ENCODE data around the gene MRAS.
A peak's percentile ranks its signal among the peaks of the same experiment; 100 is the strongest.

MRAS gene

DNA sequence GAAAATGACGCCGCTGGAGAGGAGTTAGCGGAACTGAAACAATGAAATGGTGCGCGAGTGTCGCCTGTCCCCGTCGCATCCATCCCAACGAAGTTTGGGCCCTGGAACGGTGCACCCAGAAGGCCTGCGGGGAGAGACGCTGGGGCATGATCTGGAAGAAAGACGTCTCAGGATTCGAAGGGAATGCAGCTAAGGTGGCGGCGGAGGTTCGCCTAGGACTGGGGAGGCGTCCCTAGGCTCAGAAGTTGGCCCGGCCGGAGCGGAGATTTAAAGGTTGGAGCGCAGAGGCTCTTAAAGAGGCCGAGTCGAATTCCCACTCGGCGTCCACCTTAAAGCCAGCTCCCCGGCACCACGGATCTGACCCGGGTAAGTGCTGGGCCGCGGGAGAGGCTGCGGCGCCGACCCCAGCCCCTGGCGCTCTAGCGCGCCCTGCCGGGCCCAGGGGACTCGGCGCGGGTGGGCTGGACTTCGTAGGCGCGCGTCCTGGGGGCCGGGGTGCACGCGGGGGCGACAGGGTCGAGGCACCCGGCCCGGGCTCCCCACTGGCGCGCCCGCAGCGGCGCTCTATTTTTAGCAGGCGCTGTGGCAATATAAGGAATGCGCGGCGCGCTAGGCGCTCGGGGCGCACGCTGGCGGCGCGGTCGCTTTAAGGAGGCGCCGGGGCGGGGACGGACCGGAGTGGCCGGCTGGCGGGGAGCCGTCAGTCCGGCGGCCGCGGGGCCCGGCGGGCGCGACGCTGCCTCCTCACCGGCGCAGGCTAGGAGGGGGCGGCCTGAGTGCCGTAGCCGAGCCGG, at the start of gene MRAS:
TSS of gene MRAS (plus strand) at position 620 of the 794 bp plus-strand sequence. CDS start 24,305 bp downstream, outside the sequence.
- DNase-seq (ENCODE audit: low read depth, low spot score), result peak; percentile 93

DNA sequence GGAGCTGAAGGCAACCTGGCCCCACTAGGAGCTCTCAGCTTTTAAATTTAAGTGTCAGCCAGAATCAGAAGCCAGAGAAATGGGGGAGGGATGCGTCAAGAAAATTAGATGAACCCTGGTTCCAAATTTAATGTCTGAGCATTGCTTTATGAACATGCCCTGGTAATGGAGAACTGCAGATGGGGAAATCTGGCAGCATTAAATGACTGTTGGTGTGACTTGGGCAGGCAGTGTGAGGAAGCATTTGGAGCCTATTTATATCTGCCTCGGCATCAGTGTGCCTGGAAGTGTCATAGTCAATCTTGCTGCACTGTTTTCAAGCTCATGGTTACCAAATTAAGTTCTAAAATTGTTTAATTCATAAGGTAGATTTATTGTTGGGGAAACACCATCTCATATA, 47.7 kb upstream of the MRAS start:
- no peak for DNase-seq (ENCODE audit: low read depth, low spot score)

DNA sequence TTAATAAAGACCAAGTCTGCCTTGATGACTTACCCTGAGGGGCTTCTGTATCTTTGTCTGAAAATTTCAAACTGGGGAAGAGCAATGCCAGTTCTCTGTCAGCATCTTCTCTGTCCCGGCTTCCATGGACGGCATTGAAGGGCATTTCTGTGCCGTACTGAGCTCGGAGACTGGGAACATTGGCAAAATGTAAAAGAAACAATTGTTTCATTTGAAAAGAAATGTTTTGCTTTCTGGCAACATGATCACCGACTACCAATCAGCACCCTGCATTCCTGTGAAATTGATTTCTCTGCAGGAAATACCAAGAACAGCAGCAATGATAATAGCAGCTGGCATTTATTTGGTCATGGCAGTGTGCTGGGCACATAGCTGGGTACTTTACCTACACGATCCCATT, 44.9 kb upstream of the MRAS start:
- DNase-seq (ENCODE audit: low read depth, low spot score), result no peak

DNA sequence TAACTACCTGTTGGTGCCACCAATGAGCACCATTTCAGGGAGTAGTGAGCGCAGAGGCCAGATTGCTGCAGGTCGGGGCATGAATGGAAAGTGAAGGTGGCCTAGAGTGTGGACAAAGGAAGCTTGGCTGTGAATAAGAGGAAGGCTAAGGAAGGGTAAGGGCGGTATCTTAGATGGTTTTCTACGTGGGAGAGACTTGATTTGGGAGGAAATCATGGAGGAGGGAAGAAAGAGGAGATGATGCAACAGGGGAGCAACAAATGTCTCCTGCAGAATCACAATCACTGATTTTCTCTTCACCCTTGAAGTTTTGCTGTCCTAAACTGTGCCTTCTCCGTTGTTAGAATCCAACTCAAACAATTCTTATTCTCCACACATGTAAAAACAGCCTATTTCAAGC, 40.5 kb upstream of the MRAS start:
- DNase-seq (ENCODE audit: low read depth, low spot score), result no peak

DNA sequence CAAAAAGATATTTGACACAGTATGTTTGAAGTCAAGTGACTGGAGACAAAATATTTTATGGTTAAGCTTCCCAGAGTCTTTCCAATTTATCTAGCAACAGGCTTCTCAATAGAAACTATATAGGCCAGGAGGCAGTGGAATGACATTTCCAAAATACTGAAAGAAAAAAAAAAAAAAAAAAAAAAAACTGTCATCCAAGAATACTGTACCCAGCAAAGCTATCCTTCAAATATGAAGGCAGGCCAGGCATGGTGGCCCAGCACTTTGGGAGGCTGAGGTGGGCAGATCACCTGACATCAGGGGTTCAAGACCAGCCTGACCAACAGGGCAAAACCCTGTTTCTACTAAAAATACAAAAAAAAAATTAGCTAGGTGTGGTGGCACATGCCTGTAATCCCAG, 39.6 kb upstream of the MRAS start:
- DNase-seq (ENCODE audit: low read depth, low spot score), result no peak

DNA sequence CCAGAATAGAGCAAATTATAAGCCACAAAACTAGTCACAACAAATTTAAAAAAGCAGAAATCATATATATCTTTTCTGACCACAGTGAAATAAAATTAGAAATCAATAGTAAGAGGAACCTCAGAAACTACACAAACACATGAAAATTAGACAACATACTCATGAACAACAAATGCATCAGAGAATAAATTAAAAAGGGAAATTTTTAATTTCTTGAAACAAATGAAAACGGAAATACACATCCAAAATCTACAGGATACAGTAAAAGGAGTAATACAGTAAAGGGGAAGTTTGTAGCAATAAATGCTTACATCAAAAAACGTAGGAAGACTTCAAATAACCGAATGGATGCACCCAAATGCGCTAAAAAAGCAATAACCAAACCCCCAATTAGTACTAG, 37.9 kb upstream of the MRAS start:
- DNase-seq (ENCODE audit: low read depth, low spot score), result no peak

DNA sequence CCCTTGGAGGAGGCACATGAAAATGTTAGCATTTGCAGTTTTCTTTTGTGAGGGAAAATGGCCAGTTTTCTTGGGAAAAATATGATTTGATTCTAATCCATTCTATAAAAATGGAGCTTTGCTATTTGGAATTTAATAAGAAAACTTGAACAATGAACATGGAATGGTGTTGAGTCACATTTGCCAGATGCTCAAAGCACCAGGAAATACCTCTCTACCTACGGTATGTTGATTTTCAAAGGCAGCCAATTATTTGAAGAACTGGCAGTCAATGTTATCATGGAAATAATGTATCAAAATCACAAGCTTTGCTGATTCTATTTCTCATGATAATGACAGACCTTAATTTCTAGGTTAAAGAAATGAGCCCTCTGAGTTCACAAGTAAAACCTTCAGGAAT, 33.6 kb upstream of the MRAS start:
- peak; percentile 24 for DNase-seq (ENCODE audit: low read depth, low spot score)

DNA sequence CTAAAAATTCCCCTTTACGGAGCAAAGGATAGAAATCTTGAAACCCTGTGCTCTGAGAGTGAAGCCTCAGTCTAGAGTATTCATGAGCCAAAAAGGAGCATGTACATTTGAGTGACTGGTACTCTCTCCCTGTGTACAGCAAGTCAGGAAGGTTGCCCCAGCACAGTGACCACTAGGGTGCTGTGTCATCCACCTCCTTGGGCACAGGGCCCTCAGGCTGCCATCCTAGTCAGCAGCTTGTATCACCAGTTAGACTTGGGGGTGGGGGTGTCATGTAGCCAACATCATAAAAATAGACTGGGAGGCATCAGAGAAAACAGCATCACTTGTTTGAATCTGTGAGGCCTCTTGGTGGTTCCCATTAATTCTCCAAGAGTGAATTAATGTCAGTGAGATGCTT, 30.7 kb upstream of the MRAS start:
- no peak for DNase-seq (ENCODE audit: low read depth, low spot score)

DNA sequence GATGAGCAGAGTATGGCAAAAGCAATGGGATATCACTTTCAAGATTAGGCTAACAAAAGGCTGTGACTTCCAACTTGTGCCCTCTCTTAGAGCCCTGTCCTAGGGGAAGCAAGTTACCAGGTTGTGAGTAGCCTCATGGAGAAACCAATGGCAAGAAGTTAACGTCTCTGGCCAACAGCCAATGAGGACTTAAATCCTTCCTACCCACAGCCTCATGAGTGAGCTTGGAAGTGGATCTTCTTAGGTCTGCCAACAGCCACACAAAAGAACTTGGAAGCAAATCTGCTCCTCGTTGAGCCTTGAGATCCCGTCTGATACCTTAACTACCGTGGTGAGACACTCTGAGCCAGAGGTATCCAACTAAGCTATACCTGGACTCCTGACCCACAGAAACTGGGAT, 24.4 kb upstream of the MRAS start:
- peak; percentile 28 for DNase-seq (ENCODE audit: low read depth, low spot score)

DNA sequence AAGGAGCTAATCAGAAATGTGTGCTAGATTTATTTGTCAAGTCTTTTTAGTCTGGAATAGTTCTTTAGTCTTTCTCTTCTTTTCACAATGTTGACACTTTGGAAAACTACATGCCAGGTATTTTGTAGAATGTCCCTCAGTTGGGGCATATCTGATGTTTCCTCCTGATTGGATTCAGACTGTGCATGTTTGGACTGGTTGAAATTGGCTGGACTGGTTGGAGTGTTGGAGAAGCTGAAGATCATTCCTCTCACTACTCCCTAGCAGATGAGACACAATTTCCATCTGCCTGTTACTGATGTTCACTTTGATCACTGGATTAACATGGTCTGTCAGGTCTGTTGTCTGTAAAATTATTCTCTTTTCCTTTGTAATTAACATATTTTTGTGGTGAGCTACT, 22.4 kb upstream of the MRAS start:
- no peak for DNase-seq (ENCODE audit: low read depth, low spot score)

DNA sequence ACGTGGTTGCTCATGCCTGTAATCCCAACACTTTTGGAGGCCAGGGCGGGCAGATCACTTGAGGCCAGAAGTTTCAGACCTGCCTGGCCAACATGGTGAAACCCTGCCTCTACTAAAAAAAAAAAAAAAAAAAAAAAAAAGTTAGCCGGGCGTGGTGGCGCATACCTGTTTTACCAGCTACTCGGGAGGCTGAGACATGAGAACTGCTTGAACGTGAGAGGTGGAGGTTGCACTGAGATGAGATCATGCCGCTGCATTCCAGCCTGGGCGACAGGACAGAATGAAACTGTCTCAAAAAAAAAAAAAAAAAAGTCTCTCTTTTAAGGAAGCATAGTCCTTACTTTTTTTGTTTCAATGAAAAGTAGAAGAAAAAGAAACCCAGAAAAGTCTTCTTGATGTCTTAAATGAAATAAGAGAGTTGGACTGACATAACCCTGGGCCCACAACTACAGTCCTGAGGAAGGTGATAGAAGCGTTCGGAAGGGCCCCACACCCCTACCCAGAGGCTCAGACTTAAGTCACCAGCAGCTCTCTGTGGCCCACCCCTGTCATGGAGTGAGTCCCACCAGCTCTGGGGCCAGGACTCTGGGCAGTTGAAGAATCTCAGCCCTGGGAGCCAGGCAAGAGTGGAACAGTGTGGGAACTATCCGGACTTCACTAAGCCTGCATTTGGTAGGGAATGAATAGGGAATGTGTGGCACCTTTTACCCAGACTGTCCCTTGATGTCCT, 21.3 kb upstream of the MRAS start:
- no peak for DNase-seq (ENCODE audit: low read depth, low spot score)

DNA sequence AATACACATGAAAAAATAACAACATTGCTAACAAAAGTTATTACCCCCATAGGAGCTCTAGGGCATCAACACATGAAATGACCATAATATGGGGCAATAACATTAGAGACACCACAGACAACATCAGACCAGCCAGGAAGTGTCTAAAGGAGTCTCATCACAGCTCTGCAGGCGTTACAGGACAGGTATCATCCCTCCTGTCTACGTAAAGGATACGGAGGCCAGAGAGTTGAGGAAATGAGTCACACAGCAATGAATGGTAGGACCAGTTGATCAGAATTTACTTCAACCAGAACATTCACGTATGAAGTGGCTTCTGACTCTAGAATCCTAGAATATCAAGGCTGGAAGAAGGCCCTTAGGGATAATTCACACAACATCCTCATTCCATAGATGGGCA, 20.5 kb upstream of the MRAS start:
- DNase-seq (ENCODE audit: low read depth, low spot score), result no peak

DNA sequence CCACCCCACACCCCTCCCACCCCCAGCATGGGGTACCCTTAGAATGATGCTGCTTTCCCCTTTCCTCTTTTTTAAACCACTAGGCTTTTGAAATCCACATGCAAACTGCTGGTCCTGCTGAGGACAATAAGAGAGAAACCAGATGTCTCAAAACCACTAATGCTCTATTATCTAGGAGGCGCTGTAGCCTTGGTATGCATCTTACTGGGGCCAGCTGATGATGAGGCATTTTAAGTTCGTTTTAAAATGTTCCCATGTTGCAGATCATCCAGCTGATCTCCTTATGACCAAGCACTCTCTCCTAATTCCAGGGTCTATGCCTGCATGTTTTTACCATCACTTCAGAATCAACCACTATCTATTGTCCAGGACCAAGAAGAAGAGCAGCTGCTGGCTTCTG, 20.0 kb upstream of the MRAS start:
- no peak for DNase-seq (ENCODE audit: low read depth, low spot score)

DNA sequence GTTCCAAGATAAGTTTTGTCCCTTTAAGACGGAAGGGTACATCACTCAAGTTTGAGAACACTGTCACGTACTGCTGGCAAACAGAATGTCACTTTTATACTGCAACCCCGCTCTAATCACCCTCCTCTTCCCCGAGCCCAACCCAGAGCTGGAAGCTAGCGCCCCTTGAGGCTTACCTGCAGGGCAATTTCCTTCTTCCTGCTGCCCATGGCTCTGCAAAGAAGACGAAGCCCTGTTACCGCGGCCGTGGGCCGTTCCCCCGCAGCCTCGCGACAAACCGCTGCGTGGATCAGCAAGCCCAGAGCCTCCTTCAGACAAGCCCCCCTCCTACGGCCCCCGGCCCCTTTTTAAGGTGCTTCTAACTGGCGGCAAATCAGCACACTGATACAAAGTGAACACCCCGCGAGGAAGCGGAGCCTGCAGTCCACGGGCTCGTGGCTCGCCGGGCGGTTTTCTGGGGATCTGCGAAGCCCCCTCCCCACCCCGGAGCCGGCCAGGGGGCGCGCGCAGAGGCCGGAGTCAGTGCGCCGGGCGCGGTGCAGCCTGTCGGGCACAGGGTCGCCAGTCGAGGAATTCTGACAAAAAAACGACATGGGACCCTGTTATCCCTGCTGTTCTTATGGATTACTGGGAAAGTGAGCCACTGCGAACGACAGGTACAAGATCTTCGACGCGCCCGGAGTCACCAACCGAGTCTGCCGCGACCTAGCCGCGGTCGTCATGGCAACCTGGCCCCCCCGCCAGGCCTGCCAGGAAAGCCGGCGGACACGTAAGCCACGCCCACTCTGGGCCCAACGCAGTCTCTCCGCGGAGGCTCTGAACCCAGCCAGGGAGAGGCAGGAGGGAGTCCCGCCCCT, 19.0 kb upstream of the MRAS start, which contains the start of gene NME9:
TSS of gene NME9 (minus strand) at position 725 of the 857 bp plus-strand sequence. CDS start at position 209, 516 bp downstream.
- peak; percentile 93 for DNase-seq (ENCODE audit: low read depth, low spot score)

DNA sequence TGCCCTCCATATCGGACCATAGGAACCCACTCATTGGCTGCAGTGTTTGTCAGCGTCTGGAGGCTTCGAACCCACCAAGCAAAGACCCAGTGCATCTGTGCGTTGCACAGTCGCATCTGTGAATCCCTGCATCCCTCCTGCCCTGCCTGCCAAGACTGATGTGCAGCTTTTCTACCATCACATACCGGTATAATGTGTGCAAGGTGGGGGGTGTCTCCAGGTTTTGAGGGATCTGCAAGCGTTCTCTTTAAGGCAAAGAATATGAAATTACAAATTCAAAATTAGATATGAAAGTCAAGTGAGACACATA, 18.4 kb upstream of the MRAS start:
- no peak for DNase-seq (ENCODE audit: low read depth, low spot score)

DNA sequence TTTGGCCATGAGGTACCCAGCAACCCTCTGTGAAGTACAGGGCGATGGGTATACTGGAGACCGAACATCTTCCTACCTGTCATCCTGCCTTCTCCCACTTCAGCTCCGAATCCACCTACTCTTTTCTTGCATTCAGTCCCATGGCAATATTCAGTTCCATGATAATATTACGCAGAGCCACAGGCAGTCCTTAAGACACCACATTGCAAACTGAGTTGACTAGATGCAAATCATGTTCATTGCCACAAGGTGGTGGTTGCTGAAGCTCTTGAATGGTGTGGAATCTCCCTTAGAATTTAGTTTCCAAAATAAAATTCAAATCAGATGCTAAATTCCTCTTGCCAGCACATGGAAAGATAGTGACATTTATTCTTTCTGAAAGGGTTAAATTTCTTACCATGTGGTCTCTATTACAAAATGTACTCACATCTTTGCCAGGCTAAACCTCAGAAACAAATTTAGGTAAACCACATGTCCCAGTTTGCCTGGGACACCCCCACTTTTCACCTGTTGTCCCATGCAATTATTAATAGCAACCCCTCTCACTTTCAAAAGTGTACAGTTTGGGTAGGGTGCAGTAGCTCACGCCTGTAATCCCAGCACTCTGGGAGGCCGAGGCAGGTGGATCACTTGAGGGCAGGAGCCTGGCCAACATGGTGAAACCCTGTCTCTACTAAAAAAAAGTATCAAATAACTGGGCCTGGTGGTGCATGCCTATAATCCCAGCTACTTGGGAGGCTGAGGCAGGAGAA, 17.1 kb upstream of the MRAS start:
- peak; percentile 15 for DNase-seq (ENCODE audit: low read depth, low spot score)

DNA sequence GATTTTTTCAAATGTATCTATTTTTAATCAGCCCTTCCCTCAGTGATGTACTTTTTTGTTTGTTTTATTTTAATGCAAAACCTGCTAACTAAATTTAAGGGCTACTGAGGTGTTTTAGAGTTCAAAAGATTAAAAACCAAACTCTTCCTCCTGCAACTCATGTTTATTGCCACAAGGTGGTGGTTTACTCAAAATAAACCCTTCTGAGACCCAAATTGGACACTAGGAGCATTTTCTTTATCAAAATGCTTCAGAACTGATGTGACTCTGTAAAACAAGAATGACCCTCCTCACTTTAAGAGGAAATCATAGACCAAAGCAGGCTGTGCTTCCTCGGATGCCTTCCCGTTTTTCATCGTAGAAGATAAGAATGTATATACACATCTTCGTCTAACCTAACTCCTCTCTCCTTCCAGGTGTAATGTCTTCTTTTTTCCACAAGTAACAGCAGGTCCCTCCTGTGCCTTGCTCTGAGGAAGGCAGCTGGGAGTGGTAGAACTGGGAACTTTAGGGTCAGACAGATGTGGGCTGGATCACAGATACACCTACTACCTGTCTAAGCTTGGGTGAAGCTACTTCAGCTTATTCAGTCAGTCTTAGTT, 15.8 kb upstream of the MRAS start:
- DNase-seq (ENCODE audit: low read depth, low spot score), result peak; percentile 48

DNA sequence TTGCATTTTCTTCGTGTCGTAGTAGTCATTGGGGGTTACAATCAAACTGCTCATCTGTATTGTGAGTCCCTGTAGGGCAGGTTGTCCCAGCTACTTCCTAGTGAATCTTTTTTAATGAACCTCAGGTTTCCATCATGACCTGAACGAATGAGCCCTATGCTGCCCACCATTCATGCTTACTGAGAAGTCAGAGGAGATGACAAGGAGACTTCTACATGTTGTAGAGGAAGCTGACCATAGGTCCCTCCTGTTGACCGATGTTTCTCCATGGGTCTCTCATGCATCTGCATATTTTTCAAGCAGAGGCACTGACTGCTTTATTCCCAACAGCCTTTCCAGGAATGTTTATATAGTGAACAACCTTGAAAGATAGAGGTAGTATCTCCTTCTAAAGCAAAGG, 13.8 kb upstream of the MRAS start:
- no peak for DNase-seq (ENCODE audit: low read depth, low spot score)

DNA sequence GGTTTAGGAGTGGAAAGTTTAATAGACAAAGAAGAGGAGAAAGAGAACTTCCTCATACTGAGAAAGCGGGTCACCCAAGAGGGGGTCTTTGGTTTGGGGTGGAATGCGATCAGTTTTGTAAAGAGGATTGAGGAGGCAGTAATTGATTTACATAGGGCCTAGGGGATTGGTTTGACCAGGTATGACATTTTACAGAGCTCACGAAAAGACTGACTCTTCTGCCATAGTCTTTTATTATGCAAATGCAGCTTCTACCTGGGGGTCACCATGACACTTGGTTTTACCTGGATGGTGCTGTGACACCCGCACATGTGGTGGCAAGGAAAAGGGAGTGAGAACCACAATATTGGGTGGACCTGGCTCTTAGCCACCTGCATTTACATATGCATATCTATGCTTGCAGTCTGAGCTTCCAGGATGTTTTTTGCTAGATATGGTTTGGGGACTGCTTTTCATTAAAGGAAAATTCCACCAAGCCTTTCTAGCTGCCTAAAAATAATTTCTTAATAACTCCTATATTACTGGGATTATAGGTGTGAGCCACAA, 11.9 kb upstream of the MRAS start:
- no peak for DNase-seq (ENCODE audit: low read depth, low spot score)

DNA sequence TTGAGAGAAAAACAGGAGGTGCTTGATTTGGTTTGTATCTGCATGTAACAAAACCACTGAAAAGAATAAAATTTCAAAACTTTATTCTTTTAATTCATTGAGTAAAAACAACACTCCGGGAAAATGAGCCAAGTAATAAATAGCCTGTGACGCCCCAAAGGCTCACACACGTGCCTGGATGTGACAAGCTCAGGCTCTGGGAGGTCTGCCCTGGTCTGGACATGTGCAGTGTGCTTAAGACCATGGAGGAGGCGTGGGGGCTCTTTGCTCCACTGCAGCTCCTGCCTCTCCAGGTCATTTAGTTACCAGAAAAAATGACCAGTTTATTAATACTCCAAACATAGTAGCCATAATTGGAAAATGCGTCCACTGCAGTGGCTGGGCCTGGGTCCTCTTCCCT, 10.1 kb upstream of the MRAS start:
- DNase-seq (ENCODE audit: low read depth, low spot score), result no peak

DNA sequence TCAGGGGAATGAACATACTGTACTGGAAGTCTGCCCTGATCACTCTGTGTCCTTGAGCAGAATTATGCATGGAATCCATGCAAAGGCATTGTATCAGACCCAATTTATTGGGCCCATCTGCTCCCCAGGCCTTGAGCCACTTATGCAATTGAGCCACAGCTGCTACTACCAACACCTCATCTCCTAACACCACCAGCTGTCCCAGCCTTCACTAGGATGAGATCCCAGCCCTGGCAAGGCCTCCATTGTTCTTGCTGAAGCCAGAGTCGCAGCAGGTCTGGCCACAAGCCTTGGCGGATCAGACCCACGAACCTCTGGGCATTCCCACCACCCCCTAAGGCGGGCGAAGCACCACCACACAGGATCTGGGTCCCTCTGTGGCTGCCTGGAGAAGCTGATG, 9.6 kb upstream of the MRAS start:
- no peak for DNase-seq (ENCODE audit: low read depth, low spot score)
